NCI-H2081 treated with DMSO at 0.1 percent for 48 hours (cell line): ENCODE results near the gene AP1M2.
"Not testable (repeated sequence)": the region's sequence is repeated elsewhere in the genome, so short reads cannot be mapped to it uniquely, and the experiment has no call there.

Source experiments
- DNase-seq: peaks from one replicate; lab custom pipeline; 2025; lab: John Stamatoyannopoulos, UW

The AP1M2 gene

DNA sequence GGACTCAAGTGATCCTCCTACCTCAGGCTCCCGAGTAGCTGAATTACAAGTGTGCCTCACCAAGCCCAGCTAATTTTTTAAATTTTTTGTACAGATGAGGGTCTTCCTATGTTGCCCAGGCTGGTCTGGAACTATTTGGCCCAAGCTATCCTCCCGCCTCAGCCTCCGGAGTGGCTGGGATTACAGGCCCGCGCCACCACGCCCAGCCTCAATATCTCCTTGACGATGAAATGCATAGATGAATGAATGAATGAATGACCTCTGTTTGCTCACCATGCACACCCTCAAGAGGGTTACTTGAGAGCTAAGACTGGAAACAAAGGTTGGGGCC lies 14.9 kb upstream of the AP1M2 start:
- no peak for DNase-seq

- no peak for DNase-seq
Observed at GRCh38 chr19:10600149-10600548, 13.0 kb upstream of the AP1M2 start.

DNA sequence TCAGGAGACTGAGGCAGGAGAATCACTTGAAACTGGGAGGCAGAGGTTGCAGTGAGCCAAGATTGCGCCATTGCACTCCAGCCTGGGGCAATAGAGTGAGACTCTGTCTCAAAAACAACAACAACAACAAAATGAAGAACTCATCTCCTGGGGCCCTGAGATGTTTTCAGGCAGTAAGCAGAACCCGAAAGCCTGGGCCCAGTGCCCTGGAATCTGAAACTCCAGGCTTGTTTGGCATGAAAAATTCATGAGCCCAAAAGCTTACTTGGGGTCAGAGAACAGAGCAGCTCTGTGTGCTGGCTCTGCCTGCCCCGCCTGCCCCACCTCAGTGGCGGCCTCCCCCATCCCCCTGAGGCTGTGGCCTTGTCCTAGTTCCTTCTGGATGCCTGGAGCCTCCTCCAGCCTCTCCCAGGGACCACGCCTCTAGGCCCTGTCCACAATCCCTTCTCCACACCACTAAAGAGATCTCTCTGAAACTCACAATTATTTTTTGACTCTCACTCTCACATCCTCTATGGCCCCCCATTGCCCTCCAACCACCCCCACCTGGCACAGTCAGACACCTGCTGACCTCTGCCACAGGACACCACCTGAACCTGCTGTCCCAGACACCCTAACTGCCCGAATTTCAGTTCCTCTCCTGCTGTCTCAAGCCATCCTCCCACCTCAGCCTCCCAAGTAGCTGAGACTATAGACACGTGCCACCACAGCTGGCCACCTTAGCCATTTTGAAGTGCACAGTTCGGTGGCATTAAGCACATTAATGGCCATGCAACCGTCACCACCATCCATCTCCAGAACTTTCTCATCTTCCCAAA lies 6.9 kb upstream of the AP1M2 start:
- no peak for DNase-seq

- DNase-seq, result no peak
Observed at GRCh38 chr19:10593148-10593547, 6.0 kb upstream of the AP1M2 start.

GRCh38 chr19:10587839-10588150 lies 683 bp upstream of the AP1M2 start:
- DNase-seq, result no peak

DNA sequence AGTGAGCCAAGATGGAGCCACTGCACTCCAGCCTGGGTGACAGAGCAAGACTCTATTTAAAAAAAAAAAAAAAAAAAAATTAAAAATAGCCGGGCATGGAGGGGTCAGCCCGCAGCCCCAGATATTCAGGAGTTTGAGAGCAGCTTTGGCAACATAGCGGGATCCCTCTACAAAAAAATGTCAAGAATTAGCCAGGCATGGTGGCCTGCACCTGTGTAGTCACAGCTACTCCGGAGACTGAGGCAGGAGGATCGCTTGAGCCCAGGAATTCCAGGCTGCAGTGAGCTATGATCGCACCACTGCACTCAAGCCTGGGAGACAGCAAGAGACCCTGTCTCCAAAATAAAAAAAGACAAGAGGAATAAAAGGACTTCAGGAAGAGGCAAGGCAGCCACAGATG lies 716 bp downstream of the AP1M2 start:
- DNase-seq, result no peak

GRCh38 chr19:10583036-10583776 lies 3.9 kb downstream of the AP1M2 start:
- DNase-seq, result no peak

GRCh38 chr19:10582091-10582490 lies 5.0 kb downstream of the AP1M2 start:
- no peak for DNase-seq

DNA sequence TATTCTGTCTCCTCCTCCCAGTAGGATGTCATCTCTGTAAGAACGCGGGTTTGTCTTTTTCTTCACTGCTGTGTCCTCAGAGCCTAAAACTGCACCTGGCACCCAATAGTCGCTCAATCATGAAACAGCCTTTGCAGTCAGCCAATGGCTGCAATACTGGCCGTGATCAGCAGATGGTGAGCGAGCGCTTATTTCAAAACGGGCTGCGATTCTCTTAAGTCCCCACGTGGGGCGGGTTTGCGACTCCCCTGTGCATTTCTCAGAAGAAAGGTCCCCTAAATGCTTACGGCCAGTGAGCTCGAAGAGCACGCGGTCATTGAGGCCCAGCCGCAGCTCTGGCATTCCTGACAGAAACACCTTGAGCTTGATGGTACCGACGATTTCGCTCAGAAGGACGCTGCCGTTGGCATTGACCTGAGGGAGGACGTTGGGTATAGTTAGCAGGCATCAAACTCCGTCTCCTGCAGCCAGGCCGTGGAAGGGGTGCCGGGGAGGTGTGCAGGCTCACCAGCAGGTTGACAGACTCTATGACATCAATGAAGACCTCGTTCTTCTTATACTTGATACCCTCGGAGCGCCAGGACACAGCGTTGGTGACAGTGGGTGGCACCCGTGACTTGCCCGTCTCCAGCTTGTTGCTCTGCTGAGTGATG lies 6.0 kb downstream of the AP1M2 start:
- DNase-seq, result peak; percentile 43

- DNase-seq, result no peak
Observed at GRCh38 chr19:10577951-10578350, 9.2 kb downstream of the AP1M2 start.

DNA sequence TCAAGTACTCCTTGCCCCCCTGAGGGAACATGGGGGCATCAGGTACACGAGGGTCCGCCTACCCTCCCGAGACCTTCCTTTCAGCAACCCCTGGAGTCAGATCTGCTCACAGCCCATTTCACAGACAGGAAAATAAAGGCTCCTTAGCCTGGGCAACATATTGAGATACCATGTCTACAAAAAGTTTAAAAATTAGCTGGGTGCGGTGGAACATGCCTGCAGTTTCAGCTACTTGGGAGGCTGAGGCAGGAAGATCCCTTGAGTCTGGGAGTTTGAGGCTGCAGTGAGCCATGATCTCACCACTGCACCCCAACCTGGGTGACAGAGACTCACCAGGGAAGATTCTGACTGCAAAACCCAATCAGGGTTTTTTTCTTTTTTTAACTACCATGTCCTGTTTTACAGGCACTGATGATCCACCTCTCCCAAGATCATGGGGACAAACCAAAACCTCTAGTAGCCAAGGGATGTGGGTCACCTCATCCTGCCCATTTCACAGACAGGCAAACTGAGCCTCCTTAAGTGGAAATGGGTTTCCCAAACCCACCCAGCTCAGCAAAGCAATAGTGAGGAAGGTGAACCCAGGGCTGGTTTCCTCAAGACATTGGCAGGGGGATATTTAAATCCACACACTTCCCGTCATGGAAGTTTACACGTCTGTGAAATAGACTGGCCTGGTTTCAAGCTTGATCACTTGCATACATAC lies 11.9 kb downstream of the AP1M2 start:
- DNase-seq, result no peak

- DNase-seq, result no peak
Observed at GRCh38 chr19:10574462-10574861, 12.7 kb downstream of the AP1M2 start.

GRCh38 chr19:10573793-10574192 lies 13.3 kb downstream of the AP1M2 start:
- not testable (repeated sequence) for DNase-seq

DNA sequence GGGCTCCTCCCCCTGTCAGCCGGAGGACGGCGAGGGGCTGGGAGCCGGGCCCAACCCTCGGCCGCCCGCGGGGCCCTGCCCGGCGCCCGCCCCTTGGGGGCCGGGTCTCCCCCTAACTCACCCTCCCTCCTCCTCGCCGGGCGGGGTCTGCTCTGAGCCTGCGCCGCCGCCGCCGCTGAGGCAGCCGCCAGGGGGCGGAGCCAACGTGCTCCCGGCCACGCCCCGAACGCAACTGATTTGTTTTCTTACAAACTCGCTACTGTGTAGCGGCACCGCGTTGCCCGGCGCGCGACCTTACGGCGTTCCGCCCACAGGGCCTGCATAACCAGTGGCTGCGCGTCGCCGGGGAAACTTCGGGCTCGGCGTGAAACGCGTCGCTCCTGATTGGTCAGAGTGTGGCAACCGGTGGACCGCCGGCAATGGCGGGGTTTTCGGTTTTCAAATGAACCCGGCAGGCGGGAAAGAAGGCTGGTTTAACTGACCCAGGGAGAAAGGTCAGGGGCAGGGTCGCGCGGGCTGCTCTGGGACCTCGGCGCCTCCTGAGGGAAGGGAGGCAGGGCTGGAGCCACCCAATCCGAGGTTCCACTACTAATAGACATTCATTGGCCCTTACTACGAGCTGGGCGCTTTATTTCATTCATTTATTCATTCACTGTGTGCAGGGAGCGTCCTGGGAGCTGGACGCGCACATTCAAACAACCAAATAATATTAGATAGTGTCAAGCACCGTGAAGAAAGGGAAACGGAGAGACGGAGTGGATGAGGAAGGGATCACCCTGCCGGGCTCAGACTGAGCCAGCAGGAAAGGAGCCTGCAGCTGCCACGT lies 18.1 kb downstream of the AP1M2 start, which contains the start of gene CDKN2D:
Gene CDKN2D (minus strand): TSS at position 154 of the 826 bp plus-strand sequence. CDS start 326 bp downstream, outside the sequence.
- DNase-seq, result peak; percentile 93

GRCh38 chr19:10568062-10568825 lies 18.9 kb downstream of the AP1M2 start:
- no peak for DNase-seq

GRCh38 chr19:10567656-10568055 lies 19.5 kb downstream of the AP1M2 start:
- DNase-seq, result no peak

DNA sequence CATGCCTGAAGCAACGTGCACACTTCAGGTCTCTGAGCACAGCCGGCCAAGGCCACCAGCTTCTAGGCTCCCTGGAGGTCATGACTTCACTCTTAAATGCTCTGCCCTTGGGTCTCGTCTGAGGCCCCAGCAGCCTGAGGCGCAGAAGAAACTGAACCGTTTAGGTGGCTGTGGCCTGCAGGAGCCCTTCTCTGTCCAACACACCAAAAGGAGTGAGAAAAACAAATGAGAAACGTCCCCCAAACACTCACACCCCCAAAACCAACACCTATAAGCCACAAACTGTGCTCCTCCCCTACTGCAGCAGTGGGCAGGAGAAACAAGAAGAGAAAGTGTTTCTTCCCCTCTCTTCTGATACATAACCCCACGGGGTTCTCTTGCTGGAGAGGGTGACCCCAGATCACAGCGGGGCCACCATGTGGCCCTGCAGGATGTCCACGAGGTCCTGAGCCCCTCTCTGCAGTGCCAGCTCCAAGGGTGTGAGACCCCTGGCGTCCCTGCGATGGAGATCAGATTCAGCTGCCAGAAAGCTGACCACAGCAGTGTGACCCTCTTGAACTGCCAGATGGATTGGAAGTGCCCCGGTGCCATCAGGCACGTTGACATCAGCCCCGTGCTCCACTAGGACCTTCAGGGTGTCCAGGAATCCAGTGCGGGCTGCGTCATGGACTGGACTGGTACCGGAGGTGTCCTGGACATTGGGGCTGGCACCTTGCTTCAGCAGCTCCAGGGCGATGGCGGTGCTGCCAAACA lies 20.3 kb downstream of the AP1M2 start:
- no peak for DNase-seq

DNA sequence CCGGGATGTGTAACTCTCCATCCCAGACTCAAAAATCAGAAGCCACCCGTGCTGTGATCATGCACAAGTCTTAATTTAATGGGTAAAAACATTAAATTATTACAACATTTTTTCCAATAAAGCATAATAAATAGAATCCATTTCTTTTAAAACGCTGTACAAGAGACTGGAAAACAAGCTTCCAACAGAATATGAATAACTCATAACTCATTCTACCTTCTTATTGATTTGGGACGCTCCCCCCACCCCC lies 20.8 kb downstream of the AP1M2 start:
- DNase-seq, result no peak

DNA sequence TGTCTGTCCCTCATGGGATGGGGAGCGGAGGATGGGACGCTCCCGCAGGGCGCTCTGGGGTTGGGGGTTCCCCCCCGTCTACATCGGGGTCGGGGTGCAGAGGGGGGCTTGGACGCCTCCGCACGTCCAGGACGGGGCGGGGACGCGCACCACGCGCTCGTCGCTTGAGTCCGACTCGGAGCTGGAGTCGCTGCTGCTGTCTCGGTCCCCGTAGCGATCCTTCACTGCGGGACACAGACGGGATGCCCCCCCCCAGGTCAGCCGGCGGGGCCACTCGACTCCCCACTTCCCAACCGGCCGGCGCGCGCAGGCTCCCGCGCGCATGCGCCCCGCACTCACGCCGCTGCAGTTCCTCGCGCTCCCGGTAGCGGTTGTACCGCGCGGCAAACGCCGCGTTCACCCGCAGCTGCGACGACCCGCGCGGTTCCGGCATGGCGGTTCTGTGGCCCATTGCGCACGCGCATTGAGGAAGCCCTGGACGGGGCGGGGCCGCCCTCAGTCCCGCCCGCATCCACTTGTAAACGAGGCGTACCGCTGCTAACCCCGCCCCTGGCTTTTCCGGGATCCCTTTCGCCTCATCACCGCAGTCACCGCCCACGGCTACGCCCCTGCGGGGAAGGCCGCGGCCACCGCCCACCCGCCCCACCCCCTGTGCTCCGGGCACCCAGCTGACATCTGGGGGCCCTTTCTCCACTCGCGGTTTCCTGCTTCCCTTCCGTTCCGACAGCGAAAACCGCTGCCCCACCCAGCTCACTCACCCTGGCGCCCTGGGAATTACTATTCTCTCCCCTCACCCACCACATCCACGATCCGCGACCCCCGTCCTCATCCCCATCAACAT lies 21.3 kb downstream of the AP1M2 start, which contains the start of gene KRI1:
Gene KRI1 (minus strand): TSS at position 444 of the 841 bp plus-strand sequence. CDS start 11 bp downstream, at position 433.
- peak; percentile 82 for DNase-seq
